ENCODE measurements around the gene MGLL. TPM values are rescaled to one million over a fixed set of nuclear protein-coding genes. Genes with fewer than 3 reads are reported as not detected.
A peak's percentile ranks its signal among the peaks of the same experiment; 100 is the strongest.

Gene MGLL
- total and polyA plus RNA-seq, 8 donors: 8.6 to 318 (median 16.0) TPM

GRCh38 chr3:127764841-127765362 lies 57.4 kb downstream of the MGLL start:
- no peaks in the 10 kb centered on the region for H3K36me3 ChIP-seq
- no peak for ATAC-seq
- H3K9me3 ChIP-seq: no peaks in the 10 kb centered on the region
- peak overlapping the region in 1 of 2 donors; percentile 8 for H3K27ac ChIP-seq
- no peak overlapping the region for H3K4me3 ChIP-seq
- no peak for TF ChIP-seq CTCF (IDR thresholded peaks at IDR 0.05)
- no peak for DNase-seq
- no peaks in the 10 kb centered on the region for H3K27me3 ChIP-seq
- H3K4me1 ChIP-seq: peaks cover 30 to 83% of the 10 kb centered on the region in 2 donors
- intact Hi-C loops (cut with DNase I): no loop called here

- no peak for TF ChIP-seq CTCF (IDR thresholded peaks at IDR 0.05)
- Histone ChIP-seq H3K4me3 (no peak overlapping the region), H3K4me1 (peaks cover 30 to 77% of the 10 kb centered on the region in 2 donors), H3K27ac (peak overlapping the region in 1 of 2 donors; percentile 84), H3K27me3 (no peaks in the 10 kb centered on the region), H3K36me3 (no peaks in the 10 kb centered on the region), H3K9me3 (no peaks in the 10 kb centered on the region)
- intact Hi-C loops (cut with DNase I): no loop called here
- ATAC-seq: no peak
- no peak for DNase-seq
These were observed 58.0 kb downstream of the MGLL start for GRCh38 chr3:127764301-127764700.

GRCh38 chr3:127763816-127764215 lies 58.5 kb downstream of the MGLL start:
- no peak for TF ChIP-seq CTCF (IDR thresholded peaks at IDR 0.05)
- Histone ChIP-seq H3K4me1 (peaks cover 28 to 73% of the 10 kb centered on the region in 2 donors), H3K9me3 (no peaks in the 10 kb centered on the region), H3K4me3 (no peak overlapping the region), H3K27ac (peak overlapping the region; percentile 73 to 84), H3K27me3 (no peaks in the 10 kb centered on the region), H3K36me3 (no peaks in the 10 kb centered on the region)
- DNase-seq (no peak), ATAC-seq (no peak)
- intact Hi-C loops (cut with DNase I): no loop called here

GRCh38 chr3:127763337-127763736 lies 59.0 kb downstream of the MGLL start:
- no peaks in the 10 kb centered on the region for H3K36me3 ChIP-seq
- peak overlapping the region; percentile 73 to 84 for H3K27ac ChIP-seq
- ATAC-seq: no peak
- no peaks in the 10 kb centered on the region for H3K27me3 ChIP-seq
- TF ChIP-seq CTCF (IDR thresholded peaks at IDR 0.05): no peak
- intact Hi-C loops (cut with DNase I): no loop called here
- no peaks in the 10 kb centered on the region for H3K9me3 ChIP-seq
- H3K4me3 ChIP-seq: no peak overlapping the region
- H3K4me1 ChIP-seq: peaks cover 24 to 68% of the 10 kb centered on the region in 2 donors
- peak in 1 of 4 donors; percentile 68 for DNase-seq

GRCh38 chr3:127762787-127763105 lies 59.6 kb downstream of the MGLL start:
- Histone ChIP-seq H3K4me3 (no peak overlapping the region), H3K4me1 (peaks cover 20 to 62% of the 10 kb centered on the region in 2 donors), H3K27me3 (no peaks in the 10 kb centered on the region), H3K27ac (peak overlapping the region; percentile 73 to 84), H3K36me3 (no peaks in the 10 kb centered on the region), H3K9me3 (no peaks in the 10 kb centered on the region)
- DNase-seq: no peak
- intact Hi-C loops (cut with DNase I): no loop called here
- no peak for ATAC-seq
- TF ChIP-seq CTCF (IDR thresholded peaks at IDR 0.05): no peak
